Measurements from ENCODE around the gene LPIN2.

Gene LPIN2

GRCh38 chr18:2979871-2980790 lies 32.8 kb downstream of the LPIN2 start:
- DNase-seq, result peak; percentile 60

GRCh38 chr18:2979129-2979528 lies 33.8 kb downstream of the LPIN2 start:
- no peak for DNase-seq

DNA sequence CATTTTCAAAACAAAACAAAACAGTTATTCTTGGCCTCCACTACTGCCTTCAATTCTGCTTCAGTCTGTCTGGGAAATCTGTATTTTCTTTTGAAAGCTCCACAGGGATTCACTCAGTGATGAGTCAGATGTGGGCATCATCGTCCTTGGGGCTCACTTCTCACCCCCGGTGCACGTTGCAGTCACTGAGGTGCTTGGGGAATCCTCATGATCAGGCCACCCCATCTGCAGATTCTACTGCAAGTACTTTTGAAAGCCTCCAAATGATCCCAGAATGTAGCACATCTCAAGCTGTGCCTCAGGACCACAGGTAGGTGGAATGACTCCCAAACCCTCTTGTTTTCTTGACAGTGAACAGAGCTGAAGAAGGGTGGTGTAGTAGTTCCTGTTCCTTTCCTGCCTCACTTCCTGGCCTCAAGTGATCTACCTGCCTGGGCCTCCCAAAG lies 34.3 kb downstream of the LPIN2 start:
- DNase-seq, result peak; percentile 66

GRCh38 chr18:2978208-2978607 lies 34.7 kb downstream of the LPIN2 start:
- DNase-seq, result no peak

GRCh38 chr18:2976218-2977132 lies 36.5 kb downstream of the LPIN2 start:
- no peak for DNase-seq

GRCh38 chr18:2974731-2975130 lies 38.2 kb downstream of the LPIN2 start:
- no peak for DNase-seq

DNA sequence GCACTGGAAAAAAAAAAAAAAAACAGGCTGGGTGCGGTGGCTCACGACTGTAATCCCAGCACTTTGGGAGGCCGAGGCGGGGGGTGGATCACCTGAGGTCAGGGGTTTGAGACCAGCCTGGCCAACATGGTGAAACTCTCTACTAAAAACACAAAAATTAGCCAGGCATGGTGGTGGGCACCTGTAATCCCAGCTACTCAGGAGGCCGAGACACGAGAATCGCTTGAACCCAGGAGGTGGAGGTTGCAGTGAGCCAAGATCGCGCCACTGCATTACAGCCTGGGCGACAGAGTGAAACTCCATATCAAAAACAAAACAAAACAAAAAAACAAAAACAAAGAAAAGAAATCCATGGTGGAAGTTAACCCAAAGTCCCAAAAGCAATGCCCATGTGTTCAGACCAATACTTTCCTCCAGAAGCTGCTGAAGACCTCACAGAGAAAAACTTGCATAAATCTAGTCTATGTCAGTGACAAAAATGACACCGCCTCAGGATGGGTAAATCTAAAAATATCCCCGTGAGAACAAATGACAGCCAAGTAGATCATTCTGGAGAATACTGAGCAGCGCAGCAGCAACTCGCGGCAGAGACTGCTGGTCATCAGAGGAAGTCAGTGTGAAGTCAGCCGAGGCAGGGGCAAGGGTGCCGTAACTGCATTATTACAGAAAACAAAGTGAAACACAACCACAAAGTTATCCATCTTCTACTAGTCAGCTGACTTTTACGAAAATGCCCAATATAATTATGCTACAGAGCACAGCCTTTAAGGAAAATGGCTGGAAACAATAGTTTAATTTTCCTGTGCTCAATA lies 41.0 kb downstream of the LPIN2 start:
- peak; percentile 80 for DNase-seq

- peak; percentile 66 for DNase-seq
Observed at GRCh38 chr18:2970772-2971659, 41.9 kb downstream of the LPIN2 start.

GRCh38 chr18:2970344-2970743 lies 42.6 kb downstream of the LPIN2 start:
- no peak for DNase-seq

DNA sequence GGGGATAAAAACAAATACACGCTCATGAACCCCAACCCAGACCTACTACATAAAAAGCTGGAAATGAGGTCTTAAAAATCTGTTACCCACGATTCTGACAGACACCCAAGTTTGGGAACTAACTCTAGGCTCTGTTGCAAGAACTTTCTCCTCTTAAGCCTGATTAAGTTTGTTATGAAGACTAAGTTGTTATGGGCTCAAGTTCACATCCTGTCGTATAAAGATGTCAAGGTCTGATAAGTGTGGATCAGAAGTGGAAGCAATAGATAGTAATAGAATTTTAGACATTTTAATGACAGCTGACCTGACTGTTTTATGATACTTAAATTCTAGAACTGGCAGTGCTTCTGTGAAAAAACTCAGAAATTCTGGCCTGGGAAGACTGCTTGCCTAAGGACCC lies 43.2 kb downstream of the LPIN2 start:
- no peak for DNase-seq

DNA sequence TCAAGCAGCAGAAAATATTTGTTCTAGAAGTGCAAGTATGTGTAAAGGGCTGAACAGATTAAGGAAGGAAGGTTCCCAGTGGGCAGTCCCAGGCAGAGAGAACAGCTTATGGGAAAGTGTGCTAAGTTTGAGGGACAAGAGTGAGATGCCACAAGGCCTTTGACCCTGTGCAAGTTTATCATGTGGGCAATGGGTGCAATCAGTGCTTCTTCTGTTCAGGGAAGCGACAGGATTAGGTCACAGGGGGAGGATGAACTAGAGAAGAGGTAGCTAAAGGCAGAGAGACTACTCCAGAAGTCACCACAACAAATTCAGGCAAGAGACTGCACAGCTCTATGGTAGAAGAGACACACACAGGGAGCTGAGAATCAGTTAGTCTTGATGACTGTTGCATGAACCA lies 44.3 kb downstream of the LPIN2 start:
- DNase-seq, result no peak

- no peak for DNase-seq
Observed at GRCh38 chr18:2967820-2968219, 45.1 kb downstream of the LPIN2 start.

GRCh38 chr18:2967357-2967756 lies 45.6 kb downstream of the LPIN2 start:
- DNase-seq, result no peak

- no peak for DNase-seq
Observed at GRCh38 chr18:2966560-2966959, 46.4 kb downstream of the LPIN2 start.

DNA sequence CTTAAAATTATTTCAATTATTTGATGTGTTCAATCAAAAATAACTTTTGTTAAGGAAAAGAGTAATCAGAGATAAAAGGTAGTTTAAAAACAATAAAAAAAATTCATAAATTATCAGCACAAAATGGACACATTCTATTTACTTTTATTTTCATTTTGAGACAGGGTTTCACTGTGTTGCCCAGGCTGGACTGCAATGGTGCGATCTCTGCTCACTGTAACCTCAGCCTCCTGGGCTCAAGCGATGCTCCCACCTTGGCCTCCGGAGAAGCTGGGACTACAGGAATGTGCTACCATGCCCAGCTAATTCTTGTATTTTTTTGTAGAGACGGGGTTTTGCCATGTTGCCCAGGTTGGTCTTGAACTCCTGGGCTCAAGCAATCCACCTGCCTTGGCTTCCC lies 47.1 kb downstream of the LPIN2 start:
- no peak for DNase-seq

GRCh38 chr18:2964361-2965010 lies 48.5 kb downstream of the LPIN2 start:
- DNase-seq, result no peak
